Kidney tubule cell (primary cell): ENCODE measurements around the gene RFX2.

Source experiments
- DNase-seq: peaks from one replicate; pipeline ENCODE4 v3.0.0-alpha.2; 2018; ENCODE audit warnings: low spot score

RFX2 gene

DNA sequence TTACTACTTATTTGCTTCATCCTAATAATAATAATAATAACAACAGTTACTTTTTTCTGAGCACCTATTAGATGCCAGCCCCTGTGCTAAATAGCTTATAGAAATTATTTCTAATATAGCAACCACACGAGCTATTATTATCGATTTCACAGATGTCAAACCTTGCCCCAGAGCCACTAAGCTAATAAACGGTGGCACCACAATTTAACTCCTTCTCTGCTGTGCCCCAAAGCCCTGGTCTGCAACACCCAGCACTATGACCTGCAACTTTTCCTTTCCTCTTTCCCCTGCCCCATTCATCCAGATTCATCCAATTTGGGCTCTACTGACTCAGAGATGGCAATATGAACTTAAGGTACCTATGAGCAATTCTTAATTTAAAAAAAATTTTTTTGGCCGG lies 6.4 kb downstream of the RFX2 start:
- DNase-seq = no peak

DNA sequence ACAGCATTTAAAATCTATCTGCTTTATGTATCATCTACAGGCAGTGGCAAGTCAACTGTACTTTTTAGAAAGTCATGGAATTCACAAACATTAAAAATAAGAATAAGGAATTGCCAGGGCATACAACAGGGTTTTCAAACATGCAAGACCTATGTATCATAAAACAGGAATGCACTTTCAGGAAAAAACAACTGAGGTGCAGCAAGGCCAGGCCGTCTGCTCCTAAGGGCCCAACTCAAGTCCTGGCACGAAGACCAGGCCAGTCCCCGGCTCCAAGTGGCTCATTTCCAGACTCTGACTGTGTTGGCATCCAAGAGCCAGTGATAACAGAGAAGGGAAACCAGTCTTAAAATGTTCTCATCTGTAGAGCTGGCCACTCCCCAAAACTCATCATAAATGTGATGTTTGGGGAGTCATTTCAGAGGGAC lies 7.1 kb downstream of the RFX2 start:
- peak; percentile 69 for DNase-seq

DNA sequence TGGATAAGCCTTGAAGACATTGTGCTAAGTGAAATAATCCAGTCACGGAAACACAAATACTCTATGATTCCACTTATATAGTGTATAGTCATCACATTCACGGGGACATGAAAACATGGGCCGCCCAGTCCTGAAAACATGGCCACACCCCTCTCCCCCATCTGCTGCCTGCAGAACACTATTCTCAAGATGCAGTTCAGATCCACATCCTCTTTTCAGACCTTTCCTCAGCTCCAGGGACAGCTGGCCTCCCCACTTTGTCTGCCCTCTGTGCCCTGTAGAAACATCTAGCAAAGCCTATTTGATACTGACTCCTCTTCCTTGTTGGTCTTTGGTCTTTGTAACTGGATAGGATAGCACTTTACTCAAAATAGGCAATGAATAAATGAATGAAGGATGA lies 8.3 kb downstream of the RFX2 start:
- DNase-seq = no peak

DNA sequence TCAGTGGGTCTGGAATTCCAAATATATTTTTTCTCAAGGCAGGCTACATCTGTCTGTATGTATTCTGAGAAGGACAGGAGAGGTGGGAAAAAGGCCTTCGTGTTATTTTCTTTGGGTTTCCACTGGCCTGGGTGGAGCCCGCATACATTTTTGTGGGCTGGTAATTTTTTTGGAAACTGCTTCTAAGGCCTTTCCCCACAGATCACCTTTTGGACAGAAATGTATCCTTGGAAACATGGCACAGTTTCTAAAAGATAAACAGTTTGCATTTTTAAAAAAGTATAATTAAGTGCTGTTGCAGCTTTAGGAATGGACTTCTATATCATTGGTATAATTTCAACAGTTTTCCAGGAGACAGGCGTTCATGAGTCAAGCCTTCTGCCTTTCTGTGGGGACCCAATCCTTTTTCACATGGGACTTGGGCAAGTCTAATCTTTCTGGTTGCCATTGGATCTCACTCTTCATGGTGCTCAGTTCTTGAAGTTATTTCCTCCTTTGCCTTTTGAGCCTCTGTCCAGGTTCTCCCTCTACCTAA lies 8.9 kb downstream of the RFX2 start:
- DNase-seq = no peak

DNA sequence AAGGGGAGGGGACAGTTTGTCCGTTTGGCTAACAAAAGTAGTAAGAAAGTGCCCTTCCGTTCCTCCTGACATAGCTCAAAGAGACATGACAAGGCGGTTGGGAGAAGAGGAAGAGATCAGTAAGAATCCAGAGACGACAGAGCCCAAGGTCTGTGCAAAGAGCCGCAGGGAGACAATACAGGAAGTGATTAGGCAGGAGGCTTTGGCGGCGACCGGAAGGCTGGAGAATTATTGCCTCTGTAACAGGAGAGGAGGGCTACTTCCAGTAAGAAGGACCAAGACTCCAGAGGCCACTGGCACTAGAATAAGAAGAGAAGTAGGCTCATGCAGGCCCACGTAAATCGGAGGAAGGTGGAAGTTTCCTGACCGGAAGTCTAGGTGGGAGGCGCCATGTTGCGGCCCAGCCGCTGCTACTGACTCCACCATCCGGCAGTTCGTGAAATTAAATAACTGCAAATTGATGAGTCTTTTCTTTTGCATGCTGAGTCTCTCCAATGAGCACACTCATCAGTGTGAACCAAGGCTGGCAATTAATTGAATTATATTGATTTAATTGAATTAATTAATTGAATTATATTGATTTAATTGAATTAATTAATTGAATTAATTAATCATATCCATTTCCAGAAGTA lies 9.9 kb downstream of the RFX2 start:
- no peak for DNase-seq

DNA sequence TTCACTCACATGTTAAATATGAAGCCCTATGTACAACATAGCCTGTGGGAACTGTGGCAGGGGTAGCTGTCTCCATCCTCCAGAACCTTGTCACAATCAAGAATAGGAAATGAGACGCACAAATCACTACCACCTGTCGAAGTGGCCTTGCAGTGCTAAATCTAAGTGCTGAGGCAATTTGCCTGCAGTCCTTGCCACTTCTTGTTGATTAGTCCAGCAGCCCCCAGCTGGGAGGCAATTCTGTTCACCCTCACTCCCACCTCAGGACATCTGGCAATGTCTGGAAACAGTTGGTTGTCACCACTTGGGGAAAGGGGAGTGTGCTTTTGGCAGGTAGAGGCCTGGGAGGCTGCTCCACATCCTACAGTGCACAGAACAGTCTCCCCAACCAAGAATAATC lies 10.7 kb downstream of the RFX2 start:
- DNase-seq = no peak

DNA sequence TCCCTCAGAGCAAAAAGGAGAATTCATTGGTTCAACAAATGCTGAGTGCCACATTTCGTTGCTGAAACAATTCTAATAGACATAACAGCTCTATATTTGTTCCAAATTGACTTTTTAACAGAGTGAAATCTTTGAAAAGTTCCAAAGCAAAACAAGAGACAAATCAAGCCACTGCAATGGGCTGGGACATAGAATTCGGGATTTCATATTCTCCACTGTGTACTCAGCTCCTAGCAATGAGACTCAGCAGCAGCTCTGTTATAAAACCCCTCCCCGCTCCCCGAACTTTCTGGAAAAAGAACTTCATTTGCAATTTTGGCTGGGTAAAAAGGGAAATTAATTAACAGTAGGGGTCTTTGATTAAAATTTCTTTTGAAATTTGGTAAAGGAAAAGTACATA lies 11.3 kb downstream of the RFX2 start:
- no peak for DNase-seq

DNA sequence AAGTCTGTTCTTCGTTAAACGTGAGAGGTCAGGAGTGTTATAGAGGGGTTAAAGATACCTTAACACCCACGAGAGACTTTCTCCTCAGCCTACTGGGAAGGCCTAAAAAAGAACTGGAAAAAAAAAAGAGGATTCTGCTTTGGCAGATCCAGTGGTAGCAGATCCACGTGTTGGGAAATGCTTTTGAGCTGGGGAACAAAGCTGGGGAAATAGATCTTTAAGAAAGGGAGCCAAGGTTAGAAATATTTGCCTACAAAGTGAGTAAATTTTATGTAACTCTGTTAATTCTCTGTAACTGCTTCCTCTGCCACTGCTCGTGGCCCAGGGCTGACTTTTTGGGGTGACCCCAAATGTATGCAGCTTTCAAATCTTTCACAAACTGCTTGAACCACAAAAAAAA lies 11.7 kb downstream of the RFX2 start:
- DNase-seq = no peak

DNA sequence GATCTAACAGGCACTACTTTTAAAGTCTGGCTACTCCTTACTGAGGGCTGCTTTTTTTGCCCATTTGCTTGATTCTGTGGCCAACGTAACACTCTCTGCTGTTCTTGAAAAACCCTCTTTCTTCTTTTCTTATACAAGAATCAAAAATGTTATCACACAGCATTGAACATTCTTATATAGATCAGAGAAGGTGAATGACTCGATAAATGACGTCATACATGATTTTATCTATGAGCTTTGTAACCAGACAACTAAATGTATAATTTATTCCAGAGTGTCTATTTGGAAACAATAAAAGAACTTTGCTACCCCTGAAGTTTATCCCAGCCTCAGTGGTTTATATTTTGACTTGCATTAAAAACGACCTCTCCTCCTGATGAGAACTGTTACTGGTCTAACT lies 12.4 kb downstream of the RFX2 start:
- DNase-seq = no peak

DNA sequence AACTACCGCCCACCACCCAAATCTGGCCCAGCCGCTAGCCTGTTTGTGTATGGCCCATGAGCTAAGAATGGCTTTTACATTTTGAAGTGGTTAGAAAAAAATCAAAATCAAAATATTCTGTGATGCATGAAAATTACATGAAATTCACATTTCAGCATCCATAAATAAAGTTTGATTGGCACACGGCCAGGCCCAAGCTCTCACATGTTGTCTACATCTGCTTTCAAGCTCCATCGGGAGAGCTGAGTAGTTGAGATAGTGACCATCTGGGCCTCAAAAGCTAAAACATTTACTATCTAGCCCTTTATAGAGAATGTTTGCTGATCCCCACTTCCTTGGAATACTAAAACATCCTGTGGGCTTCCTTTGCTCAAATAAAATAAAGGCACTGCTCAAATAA lies 14.5 kb downstream of the RFX2 start:
- no peak for DNase-seq

DNA sequence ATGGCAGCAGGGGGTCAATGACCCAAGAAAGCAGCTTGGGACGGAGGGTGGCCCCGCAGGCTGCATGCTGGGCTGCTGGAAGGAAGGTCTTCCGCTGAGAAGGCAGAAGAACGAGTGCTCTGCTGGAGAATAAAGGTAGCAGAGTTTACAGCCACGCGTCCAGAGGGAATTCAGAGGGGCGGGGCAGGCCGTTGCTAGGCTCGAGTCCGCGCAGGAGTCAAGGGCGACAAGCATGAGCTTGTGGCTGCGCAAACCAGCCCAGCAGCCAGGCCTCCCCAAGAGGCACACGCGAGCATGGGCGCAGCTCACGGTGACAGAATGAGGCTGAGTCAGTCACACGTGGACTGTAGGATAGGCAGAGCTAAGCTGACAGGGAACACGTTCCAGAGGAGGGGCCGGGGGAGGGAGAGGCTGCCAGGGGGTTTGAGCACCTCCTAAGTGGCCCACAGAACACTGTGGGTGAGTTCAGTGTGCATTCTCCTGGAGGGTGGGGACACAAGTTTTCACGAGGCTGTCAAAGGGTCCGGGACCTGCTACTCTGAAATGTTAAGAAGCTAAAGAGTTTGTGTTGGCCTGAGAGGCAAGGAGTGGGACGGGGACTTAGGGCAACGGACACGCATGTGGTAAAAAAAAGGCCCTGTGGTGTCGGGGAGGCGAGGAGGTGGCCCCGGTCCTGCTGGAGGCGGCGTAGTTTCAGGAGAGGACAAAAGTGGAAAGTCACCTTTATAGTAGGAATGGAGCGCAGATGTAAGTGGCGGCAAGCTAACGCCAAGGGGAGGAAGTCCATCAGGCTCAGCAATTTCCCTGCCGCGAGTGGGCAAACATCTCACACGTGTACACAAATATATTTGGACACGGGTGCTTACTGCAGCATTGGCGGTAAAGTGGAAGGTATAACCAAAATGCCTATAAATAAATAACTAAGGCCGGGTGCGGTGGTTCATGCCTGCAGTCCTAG lies 17.7 kb downstream of the RFX2 start:
- DNase-seq = peak; percentile 97

DNA sequence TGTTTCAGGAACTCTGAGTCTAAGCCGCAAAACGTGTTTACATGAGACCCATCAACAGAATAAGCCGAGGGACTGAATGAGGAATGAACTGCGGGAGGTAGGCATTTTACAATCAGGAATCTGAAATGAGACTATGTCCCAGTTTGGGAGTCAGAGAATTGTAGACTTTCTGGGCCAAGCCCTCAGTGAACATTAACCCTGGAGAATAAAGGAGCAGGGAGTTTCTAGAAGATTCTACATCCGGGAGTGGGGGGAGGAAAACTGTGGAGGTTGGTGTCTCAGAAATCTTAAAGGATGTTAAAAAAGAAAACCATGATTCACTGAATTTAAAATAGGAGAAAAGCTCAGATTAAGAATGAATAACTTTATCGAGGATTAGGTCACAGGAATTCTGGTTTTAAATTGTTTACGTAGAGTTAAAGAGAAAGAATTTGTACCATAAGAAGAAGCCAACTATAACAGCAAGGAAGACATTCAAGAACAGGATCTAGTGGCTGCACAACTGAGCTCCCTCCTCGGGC lies 18.5 kb downstream of the RFX2 start:
- peak; percentile 85 for DNase-seq

DNA sequence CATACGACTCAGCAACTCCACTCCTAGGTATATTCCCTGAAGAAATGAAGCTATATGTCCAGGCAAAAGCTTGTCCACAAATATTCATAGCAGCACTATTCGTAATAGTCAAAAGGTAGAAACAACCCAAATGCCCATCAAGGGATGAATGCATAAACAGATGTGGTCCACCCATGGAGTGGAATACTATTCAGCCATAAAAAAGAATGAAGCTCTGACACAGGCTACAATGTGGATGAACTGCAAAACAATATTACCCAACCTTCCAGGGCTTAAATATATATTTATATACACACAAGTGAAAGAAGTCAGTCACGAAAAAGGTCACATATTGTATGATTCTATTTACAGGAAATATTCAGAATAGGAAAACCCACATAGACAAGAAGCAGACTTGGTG lies 19.7 kb downstream of the RFX2 start:
- DNase-seq = no peak

DNA sequence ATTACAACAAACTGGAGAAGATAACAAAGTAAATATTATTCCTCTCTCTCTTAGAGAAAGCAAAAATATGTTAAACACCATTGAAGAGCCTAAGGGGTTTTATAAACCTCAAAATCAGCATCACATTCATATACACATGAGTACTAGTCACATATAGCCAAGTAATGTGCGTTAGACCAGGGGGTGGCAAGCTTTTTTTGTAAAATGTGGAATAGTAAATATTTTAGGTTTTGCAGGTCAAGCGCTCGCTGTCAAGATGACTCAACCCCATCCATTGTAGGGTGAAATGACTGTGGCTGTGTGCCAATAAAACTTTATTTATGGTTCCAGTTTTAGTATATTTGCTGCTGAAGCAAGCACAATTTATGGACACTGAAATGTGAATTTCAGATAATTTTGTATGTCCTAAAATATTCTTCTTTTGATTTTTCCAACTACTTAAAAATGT lies 21.7 kb downstream of the RFX2 start:
- peak; percentile 31 for DNase-seq

DNA sequence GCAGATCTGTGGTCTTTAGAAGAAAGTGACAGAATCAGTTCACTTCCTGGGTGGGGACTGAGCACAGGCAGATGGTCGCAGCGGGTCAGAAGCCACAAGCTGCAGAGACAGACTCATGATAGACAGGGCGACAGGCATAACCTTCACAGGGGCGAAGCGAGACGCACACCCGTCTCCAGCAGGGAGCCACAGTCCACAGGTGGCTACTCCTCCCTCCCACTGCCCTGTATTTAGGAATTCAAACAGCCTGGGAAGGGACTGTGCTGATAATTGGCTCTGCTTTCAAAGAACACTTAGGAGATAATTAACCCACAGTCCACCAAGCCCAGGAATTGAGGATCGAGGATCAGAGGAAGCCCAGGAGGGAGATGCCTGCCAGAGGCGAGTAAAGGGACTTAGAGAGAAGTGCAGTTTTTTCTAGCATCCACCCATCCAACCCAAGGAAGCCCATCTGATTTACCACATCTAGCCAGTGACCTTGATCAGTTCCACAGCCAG lies 23.2 kb downstream of the RFX2 start:
- DNase-seq = peak; percentile 70

DNA sequence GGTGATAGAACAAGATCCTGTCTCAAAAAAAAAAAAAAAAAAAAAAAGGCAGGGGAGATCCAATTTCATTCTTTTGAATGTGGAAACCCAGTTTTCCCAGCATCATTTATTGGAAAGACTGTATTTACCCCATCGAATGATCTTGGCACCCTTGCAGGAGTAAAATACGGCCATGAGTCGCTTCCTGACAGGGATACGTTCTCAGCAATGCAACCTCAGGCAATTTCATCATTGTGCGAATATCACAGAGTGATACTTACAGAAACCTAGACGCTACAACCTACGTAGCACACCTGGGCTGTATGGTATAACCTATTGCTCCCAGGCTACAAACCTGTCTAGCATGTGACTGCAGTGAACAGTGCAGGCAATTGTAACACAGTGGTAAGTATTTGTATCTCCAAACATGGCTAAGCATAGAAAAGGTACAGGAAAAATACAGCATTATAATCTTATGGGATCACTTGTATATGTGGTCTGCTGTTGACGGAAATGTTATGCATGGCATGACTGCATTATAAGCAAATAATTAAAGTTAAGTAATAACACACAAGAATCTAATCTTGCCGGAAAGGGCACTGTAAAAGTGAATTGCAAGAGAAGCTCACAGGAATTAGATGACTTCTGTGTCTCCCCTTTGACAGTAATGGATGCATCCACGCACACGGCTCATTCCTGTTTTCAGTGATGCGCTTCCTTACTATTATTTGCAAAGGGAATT lies 24.1 kb downstream of the RFX2 start:
- DNase-seq = no peak

DNA sequence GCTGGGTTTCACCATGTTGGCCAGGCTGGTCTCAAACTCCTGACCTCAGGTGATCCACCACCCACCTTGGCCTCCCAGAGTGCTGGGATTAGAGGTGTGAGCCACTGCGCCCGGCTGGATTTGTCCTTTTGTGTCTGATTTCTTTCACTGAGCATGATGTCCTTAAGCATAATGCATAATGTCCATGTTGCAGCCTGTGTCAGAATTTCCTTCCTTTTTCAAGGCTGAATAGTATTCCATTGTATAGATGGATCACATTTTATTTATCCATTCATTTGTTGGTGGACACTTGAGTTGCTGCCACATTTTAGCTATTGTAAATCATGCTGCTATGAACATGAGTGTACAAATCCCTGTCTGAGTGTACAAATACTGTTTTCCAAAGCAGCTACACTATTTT lies 25.5 kb downstream of the RFX2 start:
- DNase-seq = no peak

DNA sequence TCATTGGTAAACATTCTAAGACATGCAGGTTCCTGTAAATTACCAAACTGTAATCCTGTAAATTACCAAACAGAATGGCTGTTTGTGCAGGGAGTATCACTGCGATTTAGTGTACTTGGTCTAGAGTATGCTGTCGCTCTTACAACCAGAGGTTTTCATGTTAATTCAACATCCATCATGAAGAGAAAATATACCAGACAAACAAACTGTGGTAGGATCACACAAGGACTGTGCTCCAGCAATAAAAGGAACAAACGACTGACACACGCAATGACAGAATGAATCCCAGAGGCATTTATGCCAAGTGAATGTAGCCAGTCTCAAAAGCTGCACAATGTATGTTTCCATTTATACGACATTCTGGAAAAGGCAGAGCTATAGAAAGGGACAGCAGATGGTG lies 31.2 kb downstream of the RFX2 start:
- no peak for DNase-seq

DNA sequence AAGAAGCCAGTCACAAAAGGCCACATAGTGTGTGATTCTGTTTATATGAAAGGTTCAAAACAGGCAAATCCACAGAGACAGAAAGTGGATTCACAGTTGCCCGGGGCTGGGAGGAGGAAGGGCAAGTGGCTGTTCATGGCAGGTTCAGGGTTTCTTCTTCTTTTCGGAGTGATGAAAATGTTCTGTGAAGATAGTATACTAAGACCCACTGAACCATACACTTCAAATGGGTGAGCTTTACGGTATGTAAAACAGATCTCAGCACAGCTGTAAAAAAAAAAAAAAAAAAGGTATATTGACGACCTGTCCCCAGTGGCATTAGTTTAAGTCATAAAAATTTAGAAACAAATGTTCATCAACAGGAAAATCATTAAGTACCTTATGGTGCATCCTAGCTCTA lies 32.2 kb downstream of the RFX2 start:
- DNase-seq = no peak

DNA sequence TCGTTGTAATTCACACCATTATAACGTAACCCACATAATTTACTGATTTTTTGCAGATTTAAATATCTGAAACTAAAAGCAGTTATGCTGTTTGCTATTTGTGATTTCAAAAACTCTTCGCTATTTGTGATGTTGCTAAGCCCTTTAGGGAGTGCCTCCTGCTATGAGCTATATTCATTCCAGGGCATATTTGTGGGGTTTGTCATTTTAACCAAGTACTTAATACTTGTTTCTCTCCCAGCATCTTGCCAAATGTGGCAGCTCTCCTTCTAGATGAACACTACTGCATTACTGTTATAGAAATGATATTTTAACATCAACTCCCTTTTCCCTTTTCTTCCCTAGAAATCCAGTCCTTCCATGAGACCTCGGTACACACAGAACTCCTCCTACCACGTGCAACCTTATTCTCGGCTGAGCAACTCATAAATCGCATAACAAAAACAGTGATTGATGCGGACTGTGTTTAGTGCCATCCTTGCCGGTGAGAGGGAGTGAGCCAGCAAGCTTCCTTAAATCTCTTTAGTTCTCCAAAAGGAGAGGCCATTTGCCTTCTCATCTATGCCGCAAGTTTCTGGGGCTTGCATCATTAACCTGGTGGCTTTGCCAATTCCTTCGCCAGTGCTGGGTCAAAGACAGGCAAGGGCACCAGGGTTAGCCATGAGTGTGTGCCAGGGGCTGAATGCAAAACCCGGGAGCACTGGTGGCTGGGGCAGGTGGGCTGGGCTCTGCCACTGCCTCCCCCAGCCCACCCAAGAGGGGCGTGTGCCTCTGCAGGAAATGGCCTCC lies 33.4 kb downstream of the RFX2 start:
- peak; percentile 53 for DNase-seq

DNA sequence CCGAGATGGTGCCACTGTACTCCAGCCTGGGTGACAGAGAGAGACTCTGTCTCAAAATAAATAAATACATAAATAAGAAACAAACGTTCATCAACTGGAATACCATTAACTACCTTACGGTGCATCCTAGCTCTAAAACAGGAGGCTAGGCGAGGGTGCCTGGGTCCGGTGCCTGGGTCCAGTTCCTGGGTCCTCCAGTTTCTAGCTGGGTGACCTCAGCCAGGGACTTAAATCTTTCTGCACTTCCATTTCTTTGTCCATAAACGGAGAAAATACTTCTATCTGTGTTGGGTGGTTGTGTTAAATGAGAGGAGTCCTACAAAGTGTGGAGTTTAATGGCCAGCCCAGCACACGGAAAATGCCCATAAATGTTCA lies 34.0 kb downstream of the RFX2 start:
- no peak for DNase-seq
